Fibroblast of pulmonary artery (primary cell): Measurements from ENCODE around the gene PALLD.
A peak's percentile ranks its signal among the peaks of the same experiment; 100 is the strongest.

Experiments used
- DNase-seq: peaks from one replicate; pipeline ENCODE4 v3.0.0-alpha.2; 2010; ENCODE audit warnings: low read depth
- H3K4me3 ChIP-seq: replicated peaks from 2 replicates; pipeline ENCODE4 v1.5.1; 2011; ENCODE audit warnings: low read depth, mild to moderate bottlenecking, control low read depth, low read length, moderate library complexity
- TF ChIP-seq, protein P1 (sequence below): IDR thresholded peaks from 2 replicates; pipeline ENCODE4 v1.5.1; 2011; ENCODE audit warnings: mild to moderate bottlenecking, control low read depth, low read length, inconsistent platforms; ENCODE audit errors: missing control alignments

PALLD gene

GRCh38 chr4:168618577-168619265, 121.9 kb downstream of the PALLD start:
- DNase-seq = peak; percentile 54
- H3K4me3 ChIP-seq = no peak overlapping the region
- TF ChIP-seq, protein P1, sequence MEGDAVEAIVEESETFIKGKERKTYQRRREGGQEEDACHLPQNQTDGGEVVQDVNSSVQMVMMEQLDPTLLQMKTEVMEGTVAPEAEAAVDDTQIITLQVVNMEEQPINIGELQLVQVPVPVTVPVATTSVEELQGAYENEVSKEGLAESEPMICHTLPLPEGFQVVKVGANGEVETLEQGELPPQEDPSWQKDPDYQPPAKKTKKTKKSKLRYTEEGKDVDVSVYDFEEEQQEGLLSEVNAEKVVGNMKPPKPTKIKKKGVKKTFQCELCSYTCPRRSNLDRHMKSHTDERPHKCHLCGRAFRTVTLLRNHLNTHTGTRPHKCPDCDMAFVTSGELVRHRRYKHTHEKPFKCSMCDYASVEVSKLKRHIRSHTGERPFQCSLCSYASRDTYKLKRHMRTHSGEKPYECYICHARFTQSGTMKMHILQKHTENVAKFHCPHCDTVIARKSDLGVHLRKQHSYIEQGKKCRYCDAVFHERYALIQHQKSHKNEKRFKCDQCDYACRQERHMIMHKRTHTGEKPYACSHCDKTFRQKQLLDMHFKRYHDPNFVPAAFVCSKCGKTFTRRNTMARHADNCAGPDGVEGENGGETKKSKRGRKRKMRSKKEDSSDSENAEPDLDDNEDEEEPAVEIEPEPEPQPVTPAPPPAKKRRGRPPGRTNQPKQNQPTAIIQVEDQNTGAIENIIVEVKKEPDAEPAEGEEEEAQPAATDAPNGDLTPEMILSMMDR = no peak

- TF ChIP-seq, protein P1 = no peak
- no peak for DNase-seq
- no peak overlapping the region for H3K4me3 ChIP-seq
Observed at GRCh38 chr4:168619266-168619631, 122.4 kb downstream of the PALLD start.

DNA sequence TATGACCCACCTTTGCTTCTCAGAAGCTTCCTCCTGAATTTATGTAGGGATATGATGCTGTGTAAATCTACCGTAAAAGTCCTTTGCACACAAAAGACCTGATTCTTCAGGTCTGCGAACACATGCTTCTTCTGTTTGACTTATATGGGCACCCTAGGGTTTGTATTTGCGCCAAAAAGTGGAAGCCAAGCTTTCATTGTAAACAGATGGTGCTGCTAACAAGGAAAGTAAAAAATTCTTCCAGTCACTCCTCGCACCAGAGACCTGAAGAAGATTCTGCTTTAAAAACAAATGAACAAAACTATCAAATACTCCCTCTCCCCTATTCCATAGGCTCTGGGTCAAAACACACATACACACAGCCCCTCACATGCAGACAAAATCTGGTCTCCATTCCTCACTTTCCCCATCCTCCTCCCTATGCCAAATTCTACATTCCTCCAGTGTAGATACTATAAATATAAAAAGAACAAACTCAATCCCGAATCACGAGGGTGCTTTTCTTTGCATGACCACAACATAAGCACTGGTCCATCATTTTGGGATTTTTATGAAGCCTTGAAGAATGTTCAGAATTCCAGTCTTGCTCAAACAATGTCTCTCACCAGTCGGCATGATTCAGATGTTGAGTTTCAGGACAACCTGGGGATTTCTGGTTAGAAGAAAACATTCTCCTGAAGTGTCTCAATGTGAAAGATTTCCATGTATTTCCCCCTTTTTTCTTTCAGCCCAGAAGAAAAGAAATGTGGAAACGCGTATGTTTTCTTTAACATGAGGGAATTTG, 125.1 kb downstream of the PALLD start:
- TF ChIP-seq, protein P1 = no peak
- H3K4me3 ChIP-seq = no peak overlapping the region
- DNase-seq = peak; percentile 79

- no peak for DNase-seq
- TF ChIP-seq, protein P1 = no peak
Observed at GRCh38 chr4:168622600-168622999, 125.7 kb downstream of the PALLD start.

DNA sequence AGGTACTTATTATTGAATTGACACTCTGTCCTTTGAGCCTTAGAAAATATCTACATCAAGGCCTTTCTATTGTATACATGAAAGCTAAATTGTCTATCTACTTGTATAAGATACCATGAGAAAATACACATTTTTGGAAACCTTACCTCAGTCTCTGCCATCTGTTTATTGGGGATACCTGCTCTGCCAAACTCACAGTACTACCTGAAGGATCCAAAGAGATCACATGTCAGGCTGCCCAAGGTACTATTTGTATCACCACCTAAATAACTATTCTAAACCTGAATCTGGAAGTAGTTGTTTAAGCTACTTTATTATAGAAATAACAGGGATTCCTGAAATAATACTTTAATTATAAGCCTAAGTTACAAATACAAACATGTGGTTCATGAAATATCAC, 126.2 kb downstream of the PALLD start:
- TF ChIP-seq, protein P1 = no peak
- DNase-seq = no peak
- H3K4me3 ChIP-seq = no peak overlapping the region

More at GRCh38 chr4:168622600-168622999, 125.7 kb downstream of the PALLD start:
- no peak overlapping the region for H3K4me3 ChIP-seq

DNA sequence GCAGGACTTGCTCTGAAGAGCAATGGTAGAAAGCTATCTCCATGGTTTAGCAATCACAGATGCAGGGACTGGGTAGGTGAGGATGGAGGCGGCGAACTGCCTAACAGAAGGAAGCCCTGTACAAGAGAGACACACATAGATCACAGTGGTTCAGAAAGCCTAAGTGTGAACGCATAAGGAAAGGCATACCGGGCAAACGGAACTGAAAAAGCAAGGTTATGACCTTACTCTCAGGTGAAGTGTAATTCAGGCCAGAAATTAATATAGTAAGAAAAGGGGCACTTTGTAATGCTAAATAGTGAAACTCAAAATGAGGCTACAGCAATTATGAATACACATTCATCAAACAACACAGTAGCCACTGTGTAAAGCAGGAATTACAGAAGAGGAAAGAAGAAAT, 126.6 kb downstream of the PALLD start:
- no peak for DNase-seq
- H3K4me3 ChIP-seq = no peak overlapping the region
- TF ChIP-seq, protein P1 = no peak
